GM23338 (cell line): Measurements from ENCODE around the gene MDM2. TPM values are rescaled to one million over a fixed set of nuclear protein-coding genes. Genes with fewer than 3 reads are reported as not detected.

ENCODE experiments used
- ATAC-seq: fragments of 200-7000 bp; cut with Tn5 transposase; 3 replicates; pipeline ENCODE4 v1.9.1; 2020
- DNase-seq: peaks from one replicate; pipeline ENCODE4 v3.0.0-alpha.2; 2015; ENCODE audit warnings: low spot score
- H2AFZ ChIP-seq: fragments of 200-600 bp; sonication (generic); 2 replicates; pipeline ENCODE4 v1.8.0; 2016; ENCODE audit warnings: antibody characterized with exemption, mild to moderate bottlenecking, moderate library complexity
- H3F3A ChIP-seq: fragments of 200-600 bp; sonication (generic); replicated peaks from 2 replicates; pipeline ENCODE4 v1.8.0; 2017; ENCODE audit warnings: antibody characterized with exemption, mixed run types, low read depth
- H3K27ac ChIP-seq: fragments of 200-600 bp; sonication (generic); 2 replicates; pipeline ENCODE4 v1.6.1; 2016; ENCODE audit warnings: low read depth
- H3K27me3 ChIP-seq: fragments of 200-600 bp; sonication (generic); 2 replicates; pipeline ENCODE4 v1.8.0; 2016; ENCODE audit warnings: mild to moderate bottlenecking, mixed run types, moderate library complexity; ENCODE audit not compliant: insufficient read depth
- H3K36me3 ChIP-seq: fragments of 200-600 bp; sonication (generic); 2 replicates; pipeline ENCODE4 v1.8.0; 2016; ENCODE audit warnings: mild to moderate bottlenecking; ENCODE audit not compliant: insufficient read depth
- H3K4me1 ChIP-seq: fragments of 200-600 bp; sonication (generic); 2 replicates; pipeline ENCODE4 v1.8.0; 2016; ENCODE audit warnings: mild to moderate bottlenecking, moderate library complexity; ENCODE audit not compliant: insufficient read depth
- H3K4me2 ChIP-seq: fragments of 200-600 bp; sonication (generic); 2 replicates; pipeline ENCODE4 v1.7.1; 2017; ENCODE audit warnings: mixed run types
- H3K4me3 ChIP-seq: fragments of 200-600 bp; sonication (generic); 2 replicates; pipeline ENCODE4 v1.6.1; 2016; ENCODE audit warnings: mixed run types
- H3K79me2 ChIP-seq: fragments of 200-600 bp; sonication (generic); replicated peaks from 2 replicates; pipeline ENCODE4 v1.8.0; 2017; ENCODE audit warnings: mild to moderate bottlenecking; ENCODE audit not compliant: insufficient read depth
- H3K9me2 ChIP-seq: fragments of 200-600 bp; sonication (generic); 2 replicates; pipeline ENCODE4 v1.8.0; 2017; ENCODE audit not compliant: insufficient read depth
- H4K20me1 ChIP-seq: fragments of 200-600 bp; sonication (generic); replicated peaks from 2 replicates; pipeline ENCODE4 v1.8.0; 2017; ENCODE audit warnings: mild to moderate bottlenecking; ENCODE audit not compliant: insufficient read depth
- H3K27ac Mint-ChIP-seq: 2 replicates; pipeline ENCODE4 v1.8.0; 2020; ENCODE audit warnings: inconsistent platforms, mild to moderate bottlenecking, moderate library complexity, mixed read lengths
- H3K27me3 Mint-ChIP-seq: 3 replicates; pipeline ENCODE4 v1.8.0; 2022; ENCODE audit warnings: low read depth, mild to moderate bottlenecking, moderate library complexity, mixed read lengths, inconsistent platforms; ENCODE audit not compliant: insufficient read depth, poor library complexity
- H3K36me3 Mint-ChIP-seq: 3 replicates; pipeline ENCODE4 v1.8.0; 2021; ENCODE audit warnings: low read depth, mild to moderate bottlenecking, inconsistent platforms, moderate library complexity, mixed read lengths
- H3K4me1 Mint-ChIP-seq: 3 replicates; pipeline ENCODE4 v1.8.0; 2020; ENCODE audit warnings: mild to moderate bottlenecking, inconsistent platforms, mixed read lengths
- H3K4me3 Mint-ChIP-seq: 3 replicates; pipeline ENCODE4 v1.8.0; 2021; ENCODE audit warnings: moderate library complexity, mild to moderate bottlenecking, inconsistent platforms, mixed read lengths
- H3K9me3 Mint-ChIP-seq: 3 replicates; pipeline ENCODE4 v1.8.0; 2020; ENCODE audit warnings: moderate library complexity, mild to moderate bottlenecking, inconsistent platforms, mixed read lengths
- EZH2 ChIP-seq: fragments of 200-600 bp; sonication (generic); IDR thresholded peaks from one replicate; pipeline ENCODE4 v1.8.0; 2017; ENCODE audit warnings: antibody characterized with exemption, mild to moderate bottlenecking, low read depth; ENCODE audit not compliant: unreplicated experiment
- POLR2AphosphoS5 ChIP-seq: IDR thresholded peaks from 2 replicates; pipeline ENCODE4 v1.6.1; 2016; ENCODE audit warnings: antibody characterized with exemption, low read depth
- STAT1 ChIP-seq: IDR thresholded peaks from one replicate; pipeline ENCODE4 v1.6.1; 2016; ENCODE audit warnings: antibody characterized with exemption; ENCODE audit not compliant: unreplicated experiment
- ZNF331 ChIP-seq: fragments of 250-450 bp; sonication (Bioruptor Pico); IDR thresholded peaks from 2 replicates; pipeline ENCODE4 v1.5.0; 2020; ENCODE audit warnings: low read depth, mild to moderate bottlenecking, moderate library complexity
- polyA plus RNA-seq: library from polyadenylated mRNA; unstranded; fragments of >200 nt; fragmentation: Nextera tagmentation; extraction: Ambion mirVana; gene quantifications from 2 replicates; pipeline ENCODE4 v1.2.1, GENCODE V29; 2016
- total RNA-seq: library from RNA; depleted of rRNA; stranded (reverse); fragments of >200 nt; shearing (Covaris generic); gene quantifications from 2 replicates; pipeline ENCODE4 v1.2.3, GENCODE V29; 2014
- TF ChIP-seq, protein P1 (sequence below): IDR thresholded peaks from 2 replicates; pipeline ENCODE4 v1.6.1; 2016; ENCODE audit warnings: antibody characterized with exemption
- TF ChIP-seq, protein P2 (sequence below): IDR thresholded peaks from one replicate; pipeline ENCODE4 v1.6.1; 2018; ENCODE audit warnings: antibody characterized with exemption; ENCODE audit not compliant: unreplicated experiment
- TF ChIP-seq, protein P3 (sequence below), 2 experiments: fragments of 200-600 bp in 1 of 2; sonication (generic) in 1 of 2; conservative IDR thresholded peaks; 2 replicates each; pipeline versions ENCODE4 v1.5.1 to v1.6.1; 2016 to 2017; ENCODE audit warnings: antibody characterized with exemption in 2 of 2, low read depth in 2 of 2, mild to moderate bottlenecking in 2 of 2, moderate library complexity in 1 of 2

Gene MDM2
- total and polyA plus RNA-seq, 2 experiments from 2014 or later = 105 to 136 TPM

DNA sequence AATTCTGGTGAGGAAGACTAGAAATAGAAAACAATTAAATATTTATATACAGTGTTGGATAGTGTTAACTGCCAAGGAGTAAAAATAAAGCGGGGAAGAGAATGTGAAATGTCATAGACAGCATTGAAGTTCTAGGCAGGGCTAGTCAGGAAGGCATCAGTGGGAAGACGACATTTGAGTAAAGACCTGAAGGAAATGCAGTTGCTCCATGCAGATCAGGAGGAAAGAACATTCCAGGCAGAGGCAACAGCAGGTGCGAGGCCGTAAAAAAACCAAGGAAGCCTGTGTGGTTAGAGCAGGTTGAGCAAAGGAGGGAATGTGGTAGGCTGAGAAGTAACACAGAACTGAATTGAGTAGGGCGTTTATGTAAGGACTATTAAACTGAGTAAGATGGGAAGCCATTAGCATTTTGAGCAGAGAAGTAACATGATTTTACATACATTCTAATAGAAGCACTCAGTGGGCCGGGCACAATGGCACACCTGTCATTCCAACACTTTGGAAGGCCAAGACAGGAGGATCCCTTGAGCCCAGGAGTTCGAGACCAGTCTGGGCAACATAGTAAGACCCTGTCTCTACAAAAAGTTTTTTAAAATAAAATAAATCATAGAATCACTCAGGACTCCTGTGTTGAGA lies 47.1 kb upstream of the MDM2 start:
- Histone ChIP-seq H3K9me2 (no peaks in the 10 kb centered on the region), H3K4me3 (no peak overlapping the region), H3K4me2 (no peak overlapping the region), H2AFZ (no peak overlapping the region), H3K36me3 (peaks cover 18% of the 10 kb centered on the region; the same call in 1 of the 2 replicates), H3K79me2 (no peaks in the 10 kb centered on the region), H3F3A (no peaks in the 10 kb centered on the region), H3K27me3 (no peaks in the 10 kb centered on the region), H3K27ac (no peak overlapping the region), H4K20me1 (0 out of 2 replicates have a peak, but pooled peaks cover 6% of the 10 kb centered on the region), H3K4me1 (no peaks in the 10 kb centered on the region)
- Mint-ChIP-seq H3K4me1 (0 out of 3 replicates have a peak, but pooled peaks cover 5% of the 10 kb centered on the region), H3K27ac (no peak overlapping the region), H3K4me3 (no peak overlapping the region), H3K27me3 (peaks cover 1% of the 10 kb centered on the region), H3K9me3 (no peaks in the 10 kb centered on the region), H3K36me3 (peaks cover 41% of the 10 kb centered on the region)
- DNase-seq (no peak), ATAC-seq (no peak)
- TF ChIP-seq STAT1 = no peak
- TF ChIP-seq, protein P1, sequence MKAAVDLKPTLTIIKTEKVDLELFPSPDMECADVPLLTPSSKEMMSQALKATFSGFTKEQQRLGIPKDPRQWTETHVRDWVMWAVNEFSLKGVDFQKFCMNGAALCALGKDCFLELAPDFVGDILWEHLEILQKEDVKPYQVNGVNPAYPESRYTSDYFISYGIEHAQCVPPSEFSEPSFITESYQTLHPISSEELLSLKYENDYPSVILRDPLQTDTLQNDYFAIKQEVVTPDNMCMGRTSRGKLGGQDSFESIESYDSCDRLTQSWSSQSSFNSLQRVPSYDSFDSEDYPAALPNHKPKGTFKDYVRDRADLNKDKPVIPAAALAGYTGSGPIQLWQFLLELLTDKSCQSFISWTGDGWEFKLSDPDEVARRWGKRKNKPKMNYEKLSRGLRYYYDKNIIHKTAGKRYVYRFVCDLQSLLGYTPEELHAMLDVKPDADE = no peak

DNA sequence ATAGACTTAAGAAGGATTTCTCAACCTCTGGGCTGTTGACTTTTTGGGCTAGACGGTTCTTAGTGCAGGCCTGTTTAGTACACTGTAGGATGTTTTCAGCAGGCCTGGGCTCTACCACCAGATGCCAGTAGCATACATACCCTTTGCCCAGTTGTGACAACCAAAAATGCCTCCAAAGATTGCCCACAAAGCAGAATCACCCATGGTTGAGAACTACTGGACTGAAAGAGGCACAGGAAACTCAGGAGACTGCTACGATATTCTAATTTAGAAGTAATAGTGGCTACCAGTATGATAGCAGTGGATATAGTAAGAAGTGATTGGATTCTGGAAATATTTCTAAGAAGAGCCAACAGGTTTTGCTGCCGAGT lies 46.5 kb upstream of the MDM2 start:
- Mint-ChIP-seq H3K4me1 (0 out of 3 replicates have a peak, but pooled peaks cover 5% of the 10 kb centered on the region), H3K27me3 (peaks cover 1% of the 10 kb centered on the region), H3K27ac (no peak overlapping the region), H3K9me3 (no peaks in the 10 kb centered on the region), H3K36me3 (peaks cover 36% of the 10 kb centered on the region), H3K4me3 (no peak overlapping the region)
- Histone ChIP-seq H3K4me3 (no peak overlapping the region), H3K27ac (no peak overlapping the region), H3K9me2 (no peaks in the 10 kb centered on the region), H4K20me1 (0 out of 2 replicates have a peak, but pooled peaks cover 6% of the 10 kb centered on the region), H2AFZ (no peak overlapping the region), H3K27me3 (no peaks in the 10 kb centered on the region), H3K79me2 (no peaks in the 10 kb centered on the region), H3K4me2 (no peak overlapping the region), H3K36me3 (peaks cover 18% of the 10 kb centered on the region; the same call in 1 of the 2 replicates), H3F3A (no peaks in the 10 kb centered on the region), H3K4me1 (no peaks in the 10 kb centered on the region)
- TF ChIP-seq STAT1 (no peak), POLR2AphosphoS5 (no peak), EZH2 (no peak), ZNF331 (CRISPR knock-in tag) (no peak)
- TF ChIP-seq, protein P2, sequence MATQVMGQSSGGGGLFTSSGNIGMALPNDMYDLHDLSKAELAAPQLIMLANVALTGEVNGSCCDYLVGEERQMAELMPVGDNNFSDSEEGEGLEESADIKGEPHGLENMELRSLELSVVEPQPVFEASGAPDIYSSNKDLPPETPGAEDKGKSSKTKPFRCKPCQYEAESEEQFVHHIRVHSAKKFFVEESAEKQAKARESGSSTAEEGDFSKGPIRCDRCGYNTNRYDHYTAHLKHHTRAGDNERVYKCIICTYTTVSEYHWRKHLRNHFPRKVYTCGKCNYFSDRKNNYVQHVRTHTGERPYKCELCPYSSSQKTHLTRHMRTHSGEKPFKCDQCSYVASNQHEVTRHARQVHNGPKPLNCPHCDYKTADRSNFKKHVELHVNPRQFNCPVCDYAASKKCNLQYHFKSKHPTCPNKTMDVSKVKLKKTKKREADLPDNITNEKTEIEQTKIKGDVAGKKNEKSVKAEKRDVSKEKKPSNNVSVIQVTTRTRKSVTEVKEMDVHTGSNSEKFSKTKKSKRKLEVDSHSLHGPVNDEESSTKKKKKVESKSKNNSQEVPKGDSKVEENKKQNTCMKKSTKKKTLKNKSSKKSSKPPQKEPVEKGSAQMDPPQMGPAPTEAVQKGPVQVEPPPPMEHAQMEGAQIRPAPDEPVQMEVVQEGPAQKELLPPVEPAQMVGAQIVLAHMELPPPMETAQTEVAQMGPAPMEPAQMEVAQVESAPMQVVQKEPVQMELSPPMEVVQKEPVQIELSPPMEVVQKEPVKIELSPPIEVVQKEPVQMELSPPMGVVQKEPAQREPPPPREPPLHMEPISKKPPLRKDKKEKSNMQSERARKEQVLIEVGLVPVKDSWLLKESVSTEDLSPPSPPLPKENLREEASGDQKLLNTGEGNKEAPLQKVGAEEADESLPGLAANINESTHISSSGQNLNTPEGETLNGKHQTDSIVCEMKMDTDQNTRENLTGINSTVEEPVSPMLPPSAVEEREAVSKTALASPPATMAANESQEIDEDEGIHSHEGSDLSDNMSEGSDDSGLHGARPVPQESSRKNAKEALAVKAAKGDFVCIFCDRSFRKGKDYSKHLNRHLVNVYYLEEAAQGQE = no peak
- TF ChIP-seq, protein P3, sequence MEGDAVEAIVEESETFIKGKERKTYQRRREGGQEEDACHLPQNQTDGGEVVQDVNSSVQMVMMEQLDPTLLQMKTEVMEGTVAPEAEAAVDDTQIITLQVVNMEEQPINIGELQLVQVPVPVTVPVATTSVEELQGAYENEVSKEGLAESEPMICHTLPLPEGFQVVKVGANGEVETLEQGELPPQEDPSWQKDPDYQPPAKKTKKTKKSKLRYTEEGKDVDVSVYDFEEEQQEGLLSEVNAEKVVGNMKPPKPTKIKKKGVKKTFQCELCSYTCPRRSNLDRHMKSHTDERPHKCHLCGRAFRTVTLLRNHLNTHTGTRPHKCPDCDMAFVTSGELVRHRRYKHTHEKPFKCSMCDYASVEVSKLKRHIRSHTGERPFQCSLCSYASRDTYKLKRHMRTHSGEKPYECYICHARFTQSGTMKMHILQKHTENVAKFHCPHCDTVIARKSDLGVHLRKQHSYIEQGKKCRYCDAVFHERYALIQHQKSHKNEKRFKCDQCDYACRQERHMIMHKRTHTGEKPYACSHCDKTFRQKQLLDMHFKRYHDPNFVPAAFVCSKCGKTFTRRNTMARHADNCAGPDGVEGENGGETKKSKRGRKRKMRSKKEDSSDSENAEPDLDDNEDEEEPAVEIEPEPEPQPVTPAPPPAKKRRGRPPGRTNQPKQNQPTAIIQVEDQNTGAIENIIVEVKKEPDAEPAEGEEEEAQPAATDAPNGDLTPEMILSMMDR (conservative IDR thresholded peaks at IDR 0.05; ENCODE audit: low read depth in 2 of 2) = no peak
- DNase-seq = no peak
- no peak for ATAC-seq
